ENCODE measurements around the gene HHATL.

The HHATL gene

DNA sequence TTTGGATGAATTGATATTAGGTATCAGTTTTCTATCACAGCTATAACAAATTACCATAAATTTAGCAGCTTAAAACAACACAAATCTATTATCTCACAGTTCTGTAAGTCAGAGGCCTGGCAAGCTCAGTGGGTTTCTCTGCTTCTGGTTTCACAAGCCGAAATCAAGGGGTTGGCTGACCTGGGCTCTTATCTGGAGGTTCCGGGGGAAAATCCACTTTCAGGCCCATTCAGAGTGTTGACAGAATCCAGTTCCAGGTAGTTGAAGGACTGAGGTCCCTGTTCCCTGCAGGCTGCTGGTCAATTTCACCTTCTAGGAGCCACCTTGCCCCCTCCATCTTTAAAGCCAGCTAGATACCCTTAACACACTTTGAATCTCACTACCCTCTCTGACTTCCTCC, 11.1 kb upstream of the HHATL start:
- no peak for DNase-seq
- TF ChIP-seq GATA1 (IDR thresholded peaks at IDR 0.05; ENCODE audit: low read depth, low read length) (no peak), POLR2A (IDR thresholded peaks at IDR 0.05; ENCODE audit: low read length) (no peak)

DNA sequence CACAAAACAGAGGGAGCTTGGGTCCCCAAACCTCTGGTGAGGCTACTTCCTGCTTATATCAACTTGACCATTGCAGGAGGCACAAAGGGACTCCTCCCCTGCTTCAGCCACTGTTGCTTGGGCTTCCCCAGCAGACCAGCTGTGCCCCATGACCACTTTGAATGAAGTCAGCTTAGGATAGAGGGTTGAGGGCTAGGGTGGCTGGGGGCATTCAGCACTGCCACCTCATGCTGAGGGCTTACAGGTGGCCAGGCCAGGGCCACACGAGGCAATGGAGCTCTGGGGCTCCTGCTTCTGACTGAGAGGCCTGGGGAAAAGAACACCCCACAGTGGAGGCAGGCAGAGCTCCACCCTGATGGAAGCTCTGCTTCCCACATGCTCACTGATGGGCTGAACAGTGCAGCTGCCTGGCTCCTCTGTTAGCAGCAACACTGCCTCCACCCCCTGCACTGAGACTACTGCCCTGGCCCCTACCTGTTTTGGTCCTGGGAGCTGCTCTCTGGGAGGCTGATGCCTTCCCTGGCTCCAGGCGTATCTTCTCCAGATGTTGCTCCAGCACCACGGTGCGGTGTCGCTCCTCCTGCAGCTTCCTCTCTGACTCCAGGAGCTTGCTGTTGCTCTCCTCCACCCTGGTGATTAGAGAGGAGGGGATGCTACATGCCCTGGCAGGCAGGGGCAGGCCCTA, 10.2 kb upstream of the HHATL start:
- no peak for DNase-seq

GRCh38 chr3:42712344-42712648, 9.7 kb upstream of the HHATL start:
- TF ChIP-seq GATA1 (IDR thresholded peaks at IDR 0.05; ENCODE audit: low read depth, low read length) (no peak), POLR2A (IDR thresholded peaks at IDR 0.05; ENCODE audit: low read length) (no peak)

More for the DNA sequence above, 10.2 kb upstream of the HHATL start:
- TF ChIP-seq POLR2A (IDR thresholded peaks at IDR 0.05; ENCODE audit: low read length) (no peak), GATA1 (IDR thresholded peaks at IDR 0.05; ENCODE audit: low read depth, low read length) (no peak)

GRCh38 chr3:42711491-42712343, 9.1 kb upstream of the HHATL start:
- no peak for DNase-seq
- TF ChIP-seq GATA1 (IDR thresholded peaks at IDR 0.05; ENCODE audit: low read depth, low read length): no peak

More at GRCh38 chr3:42712344-42712648, 9.7 kb upstream of the HHATL start:
- no peak for DNase-seq

- DNase-seq: no peak
- TF ChIP-seq POLR2A (IDR thresholded peaks at IDR 0.05; ENCODE audit: low read length) (no peak), GATA1 (IDR thresholded peaks at IDR 0.05; ENCODE audit: low read depth, low read length) (no peak)
These were observed 7.9 kb upstream of the HHATL start for GRCh38 chr3:42710323-42711021.

DNA sequence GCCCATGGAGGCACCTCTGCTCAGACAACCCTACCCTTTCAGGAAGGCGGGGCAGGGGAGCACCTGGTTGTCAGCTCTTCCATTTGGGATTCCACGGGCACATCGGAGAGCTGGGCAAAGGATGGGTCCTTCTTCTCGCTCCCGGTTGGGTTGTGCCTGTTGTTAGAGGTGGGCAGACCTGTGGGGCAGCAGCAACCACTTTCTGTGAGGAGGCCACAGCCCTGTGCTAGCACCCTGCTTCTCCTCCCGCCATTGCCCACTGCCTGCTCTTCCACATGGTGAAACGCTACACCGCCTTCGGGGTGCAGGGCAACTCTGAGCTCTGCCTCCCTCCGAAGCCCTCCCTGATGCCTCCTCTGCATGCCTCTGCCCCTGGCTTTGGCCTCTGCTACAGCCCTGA, 7.0 kb upstream of the HHATL start:
- TF ChIP-seq GATA1 (IDR thresholded peaks at IDR 0.05; ENCODE audit: low read depth, low read length) (no peak), POLR2A (IDR thresholded peaks at IDR 0.05; ENCODE audit: low read length) (no peak)
- no peak for DNase-seq

- TF ChIP-seq GATA1 (IDR thresholded peaks at IDR 0.05; ENCODE audit: low read depth, low read length) (no peak), POLR2A (IDR thresholded peaks at IDR 0.05; ENCODE audit: low read length) (no peak)
- DNase-seq: no peak
These were observed 6.1 kb upstream of the HHATL start for GRCh38 chr3:42708611-42709151.

- TF ChIP-seq GATA1 (IDR thresholded peaks at IDR 0.05; ENCODE audit: low read depth, low read length) (no peak), POLR2A (IDR thresholded peaks at IDR 0.05; ENCODE audit: low read length) (no peak)
- DNase-seq: no peak
These were observed 5.2 kb upstream of the HHATL start for GRCh38 chr3:42707620-42708355.

DNA sequence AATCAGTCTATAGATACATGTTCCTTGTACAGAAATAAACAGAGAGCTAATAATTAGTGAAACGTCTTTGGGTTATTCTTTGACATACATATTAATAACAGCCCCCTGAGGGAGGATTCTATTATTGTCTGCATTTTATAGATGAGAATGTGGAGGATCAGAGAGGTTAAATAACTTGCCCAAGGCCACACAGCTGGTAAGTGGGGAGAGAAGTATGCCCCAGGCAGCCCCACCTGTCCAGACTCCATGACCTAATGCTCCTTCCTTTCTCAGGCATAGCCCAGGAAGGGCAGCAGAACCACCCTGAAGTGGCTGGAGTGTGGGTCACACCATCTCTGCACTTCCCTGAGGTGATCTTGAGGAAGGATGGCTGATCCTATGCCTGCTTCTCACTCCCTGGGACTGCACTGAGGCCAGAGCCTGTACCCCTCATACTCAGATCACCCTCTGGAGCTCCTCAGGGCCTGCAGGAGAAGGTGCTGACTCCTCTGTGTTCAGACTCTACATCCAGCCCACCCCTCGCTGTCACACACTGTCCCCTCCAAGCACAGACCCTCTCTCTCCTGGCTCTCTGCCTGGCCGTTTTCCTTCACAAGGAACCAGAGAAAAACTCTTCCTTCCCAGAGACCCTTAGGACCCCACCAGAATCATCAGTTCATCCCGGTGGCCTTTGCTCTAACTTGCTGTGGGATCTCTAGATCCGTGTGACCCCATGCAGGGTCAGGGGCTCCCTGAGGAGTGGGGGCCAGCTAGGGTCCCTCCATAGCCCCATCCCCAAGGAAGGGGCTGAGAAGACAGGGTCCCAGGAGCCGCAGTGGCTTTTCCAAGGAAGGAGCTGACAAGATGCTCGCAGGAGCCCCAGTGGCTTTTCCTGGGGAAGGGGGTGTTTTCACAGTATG, 4.4 kb upstream of the HHATL start:
- no peak for DNase-seq
- no peak for TF ChIP-seq GATA1 (IDR thresholded peaks at IDR 0.05; ENCODE audit: low read depth, low read length)
- no peak for TF ChIP-seq POLR2A (IDR thresholded peaks at IDR 0.05; ENCODE audit: low read length)

GRCh38 chr3:42705962-42706585, 3.5 kb upstream of the HHATL start:
- TF ChIP-seq GATA1 (IDR thresholded peaks at IDR 0.05; ENCODE audit: low read depth, low read length) (no peak), POLR2A (IDR thresholded peaks at IDR 0.05; ENCODE audit: low read length) (no peak)
- DNase-seq: no peak

DNA sequence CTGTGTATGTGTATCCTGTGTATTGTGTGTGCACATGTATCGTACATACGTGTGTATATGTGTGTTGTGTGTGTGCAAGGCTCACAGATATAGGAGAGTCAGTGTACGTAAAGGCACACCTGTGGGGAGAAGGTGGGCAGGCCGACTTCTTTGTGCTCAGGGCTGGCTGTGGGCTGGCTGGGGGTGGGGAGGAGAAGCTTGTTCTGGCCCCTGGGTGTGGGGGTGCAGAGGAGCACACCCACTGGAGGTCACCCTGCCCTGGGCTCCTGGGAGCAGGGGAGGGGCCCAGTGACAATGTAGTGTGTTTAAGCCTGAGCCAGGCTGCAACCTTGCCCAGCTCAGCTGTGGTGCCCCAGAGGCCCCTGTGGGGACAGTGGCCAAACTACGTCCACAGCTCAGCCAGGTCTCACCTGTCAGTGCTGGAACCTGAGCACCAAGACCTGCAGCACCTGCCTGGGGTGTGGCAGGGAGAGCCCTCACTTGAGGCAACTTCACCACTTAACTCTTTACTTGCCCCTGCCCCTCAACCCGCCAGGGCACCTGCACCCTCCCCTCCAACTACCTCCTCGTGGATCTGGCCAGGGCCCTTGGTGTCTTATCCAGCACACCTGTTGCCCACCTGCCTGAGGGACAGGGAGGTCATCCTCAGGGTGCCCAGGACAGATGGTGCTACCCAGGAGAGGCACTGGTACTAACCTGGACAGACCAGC, 2.6 kb upstream of the HHATL start:
- no peak for DNase-seq
- TF ChIP-seq GATA1 (IDR thresholded peaks at IDR 0.05; ENCODE audit: low read depth, low read length): no peak
- no peak for TF ChIP-seq POLR2A (IDR thresholded peaks at IDR 0.05; ENCODE audit: low read length)

All from erythroblast (primary cell).